H1 (cell line): ENCODE results near the gene NUPR1. TPM values are rescaled to one million over a fixed set of nuclear protein-coding genes. Genes with fewer than 3 reads are reported as not detected.

Source experiments
- CTCF ChIA-PET: fragments of 300-600 bp; sonication (Branson Sonifier 250); formaldehyde crosslinking; loops from one replicate; lab custom pipeline; 2021; ENCODE audit not compliant: partially characterized antibody; lab: Charles Lee
- POLR2A ChIA-PET: fragments of 300-600 bp; sonication (Branson Sonifier 250); formaldehyde crosslinking; loops from one replicate; lab custom pipeline; 2021; ENCODE audit warnings: inconsistent platforms; ENCODE audit not compliant: partially characterized antibody; lab: Charles Lee
- DNase-seq, 2 experiments: peaks; one replicate each; pipeline versions ENCODE4 v3.0.0 to v3.0.0-alpha.2; 2010 to 2022; ENCODE audit warnings: low spot score in 2 of 2, low read depth in 1 of 2, mixed read lengths in 1 of 2
- FAIRE-seq: peaks from 2 replicates; lab custom pipeline; 2011; peaks lifted over from hg19 to GRCh38; lab: Jason Lieb, UNC
- H2AFZ ChIP-seq: 2 replicates; pipeline ENCODE4 v1.8.1; 2012; ENCODE audit warnings: low read length, inconsistent platforms
- H2AK5ac ChIP-seq: 2 replicates; pipeline ENCODE4 v1.6.1; 2013; ENCODE audit warnings: low read depth, low read length
- H2BK120ac ChIP-seq: replicated peaks from 2 replicates; pipeline ENCODE3; 2013; ENCODE audit warnings: low read depth, low read length, inconsistent platforms
- H2BK12ac ChIP-seq: 2 replicates; pipeline ENCODE4 v1.6.1; 2013; ENCODE audit warnings: low read depth, low read length
- H2BK15ac ChIP-seq: 2 replicates; pipeline ENCODE4 v1.6.1; 2013; ENCODE audit warnings: low read length
- H2BK20ac ChIP-seq: 2 replicates; pipeline ENCODE4 v1.6.1; 2013; ENCODE audit warnings: low read length
- H2BK5ac ChIP-seq: 2 replicates; pipeline ENCODE4 v1.6.1; 2013; ENCODE audit warnings: low read depth, low read length
- H3K14ac ChIP-seq: 2 replicates; pipeline ENCODE4 v1.6.1; 2013; ENCODE audit warnings: inconsistent platforms; ENCODE audit not compliant: insufficient read length
- H3K18ac ChIP-seq: 2 replicates; pipeline ENCODE4 v1.6.1; 2013; ENCODE audit warnings: low read length; ENCODE audit errors: extremely low read depth
- H3K23ac ChIP-seq: 2 replicates; pipeline ENCODE4 v1.6.1; 2013; ENCODE audit warnings: inconsistent platforms; ENCODE audit not compliant: insufficient read length
- H3K23me2 ChIP-seq: 2 replicates; pipeline ENCODE4 v1.6.1; 2013; ENCODE audit warnings: low read depth, low read length
- H3K27ac ChIP-seq: 2 replicates; pipeline ENCODE4 v1.6.1; 2011; ENCODE audit warnings: low read depth, low read length, inconsistent platforms
- H3K27me3 ChIP-seq, 4 experiments: replicated peaks in 1 of 4; 1 replicate in 1 of 4; 2 replicates in 3 of 4; pipeline versions ENCODE4 v1.6.1 to v1.8.1; 2011 to 2013; ENCODE audit warnings: low read length in 3 of 4, mild to moderate bottlenecking in 3 of 4, inconsistent platforms in 2 of 4, mixed read lengths in 2 of 4, moderate library complexity in 1 of 4; ENCODE audit not compliant: control insufficient read depth in 3 of 4, insufficient read depth in 3 of 4; ENCODE audit errors: extremely low read depth in 1 of 4
- H3K36me3 ChIP-seq, 4 experiments: 2 replicates each; pipeline versions ENCODE4 v1.6.1 to v1.8.1; 2011 to 2013; ENCODE audit warnings: mild to moderate bottlenecking in 4 of 4, low read length in 3 of 4, moderate library complexity in 2 of 4, control low read depth in 1 of 4, inconsistent platforms in 1 of 4; ENCODE audit not compliant: insufficient read depth in 4 of 4, control insufficient read depth in 2 of 4
- H3K4ac ChIP-seq: replicated peaks from 2 replicates; pipeline ENCODE3; 2013; ENCODE audit warnings: low read length, low read depth, mixed read lengths, inconsistent platforms; ENCODE audit not compliant: insufficient read length
- H3K4me1 ChIP-seq, 4 experiments: replicated peaks in 1 of 4; 1 replicate in 1 of 4; 2 replicates in 3 of 4; pipeline versions ENCODE4 v1.6.1 to v1.8.1; 2011 to 2013; ENCODE audit warnings: low read length in 3 of 4, inconsistent platforms in 2 of 4, mixed read lengths in 1 of 4; ENCODE audit not compliant: insufficient read depth in 4 of 4, control insufficient read depth in 3 of 4
- H3K4me2 ChIP-seq, 2 experiments: 2 replicates each; pipeline versions ENCODE4 v1.6.1 to v1.8.1; 2011 to 2013; ENCODE audit warnings: low read depth in 2 of 2, low read length in 2 of 2, control low read depth in 1 of 2, inconsistent platforms in 1 of 2, mild to moderate bottlenecking in 1 of 2; ENCODE audit not compliant: insufficient read depth in 1 of 2
- H3K4me3 ChIP-seq, 4 experiments: fragments of 200-600, 300-600 bp in 1 of 4; sonication (generic), shearing (Covaris generic), sonication (Bioruptor Twin) in 1 of 4; 2 replicates each; pipeline versions ENCODE4 v1.5.1 to v1.8.1; 2011 to 2016; ENCODE audit warnings: low read length in 4 of 4, low read depth in 3 of 4, control low read depth in 2 of 4, inconsistent platforms in 2 of 4, mild to moderate bottlenecking in 2 of 4, mixed read lengths in 1 of 4, moderate library complexity in 1 of 4; ENCODE audit not compliant: insufficient read depth in 2 of 4; ENCODE audit errors: extremely low read depth in 1 of 4
- H3K56ac ChIP-seq: replicated peaks from 2 replicates; pipeline ENCODE3; 2013; ENCODE audit warnings: low read depth, mild to moderate bottlenecking, mixed read lengths, low read length, inconsistent platforms; ENCODE audit not compliant: insufficient read length
- H3K79me1 ChIP-seq: 2 replicates; pipeline ENCODE4 v1.6.1; 2013; ENCODE audit warnings: low read depth, low read length, control low read depth
- H3K79me2 ChIP-seq, 2 experiments: 2 replicates each; pipeline versions ENCODE4 v1.6.1 to v1.8.1; 2012 to 2013; ENCODE audit warnings: low read length in 2 of 2, mild to moderate bottlenecking in 2 of 2, inconsistent platforms in 1 of 2; ENCODE audit not compliant: insufficient read depth in 2 of 2, control insufficient read depth in 1 of 2
- H3K9ac ChIP-seq, 4 experiments: replicated peaks in 1 of 4; 1 replicate in 1 of 4; 2 replicates in 3 of 4; pipeline versions ENCODE4 v1.6.1 to v1.8.1; 2011 to 2013; ENCODE audit warnings: low read depth in 3 of 4, low read length in 3 of 4, control low read depth in 2 of 4, mild to moderate bottlenecking in 2 of 4, moderate library complexity in 2 of 4, inconsistent platforms in 1 of 4; ENCODE audit errors: extremely low read depth in 1 of 4
- H3K9me3 ChIP-seq, 2 experiments: 2 replicates each; pipeline versions ENCODE4 v1.6.1 to v1.8.1; 2012 to 2013; ENCODE audit warnings: mild to moderate bottlenecking in 2 of 2, moderate library complexity in 2 of 2, control low read depth in 1 of 2, inconsistent platforms in 1 of 2, low read depth in 1 of 2, low read length in 1 of 2, mixed read lengths in 1 of 2; ENCODE audit not compliant: insufficient read depth in 2 of 2
- H4K20me1 ChIP-seq, 2 experiments: replicated peaks in 1 of 2; 2 replicates each; pipeline versions ENCODE3 to v1.8.1; 2011 to 2013; ENCODE audit warnings: inconsistent platforms in 2 of 2, low read length in 2 of 2, mild to moderate bottlenecking in 1 of 2; ENCODE audit not compliant: insufficient read depth in 2 of 2, control insufficient read depth in 1 of 2
- H4K5ac ChIP-seq: 2 replicates; pipeline ENCODE4 v1.6.1; 2013; ENCODE audit warnings: low read length, low read depth, mixed read lengths, inconsistent platforms; ENCODE audit not compliant: insufficient read length
- H4K8ac ChIP-seq: 2 replicates; pipeline ENCODE4 v1.8.0; 2013; ENCODE audit warnings: mild to moderate bottlenecking, moderate library complexity, low read length, inconsistent platforms; ENCODE audit not compliant: insufficient read depth; ENCODE audit errors: extremely low read depth
- H4K91ac ChIP-seq: replicated peaks from 2 replicates; pipeline ENCODE3; 2013; ENCODE audit warnings: low read length, mixed read lengths, inconsistent platforms; ENCODE audit not compliant: insufficient read length
- BACH1 ChIP-seq: IDR thresholded peaks from 2 replicates; pipeline ENCODE4 v1.6.1; 2012; ENCODE audit warnings: low read length, improper control_type of control experiment
- CHD2 ChIP-seq: IDR thresholded peaks from 2 replicates; pipeline ENCODE4 v1.6.1; 2012; ENCODE audit warnings: low read length, improper control_type of control experiment
- FOSL1 ChIP-seq: IDR thresholded peaks from 2 replicates; pipeline ENCODE4 v1.6.1; 2011; ENCODE audit warnings: mild to moderate bottlenecking, low read depth, low read length, moderate library complexity; ENCODE audit not compliant: insufficient read depth
- GABPA ChIP-seq: IDR thresholded peaks from 2 replicates; pipeline ENCODE4 v1.6.1; 2011; ENCODE audit warnings: mild to moderate bottlenecking, low read length, moderate library complexity, borderline replicate concordance; ENCODE audit not compliant: insufficient read depth
- HDAC2 ChIP-seq, 2 experiments: fragments of 300-600 bp in 1 of 2; sonication (generic) in 1 of 2; IDR thresholded peaks; 2 replicates each; pipeline ENCODE4 v1.6.1; 2011 to 2012; ENCODE audit warnings: low read depth in 2 of 2, low read length in 2 of 2, mild to moderate bottlenecking in 2 of 2, moderate library complexity in 2 of 2, borderline replicate concordance in 1 of 2, inconsistent platforms in 1 of 2
- KDM1A ChIP-seq: fragments of 200-600, 300-600 bp; sonication (generic); IDR thresholded peaks from 2 replicates; pipeline ENCODE4 v1.7.1; 2016; ENCODE audit warnings: mild to moderate bottlenecking, low read length, borderline replicate concordance
- PHF8 ChIP-seq: fragments of 200-600 bp; sonication (generic); conservative IDR thresholded peaks from 2 replicates; pipeline ENCODE4 v1.7.1; 2012; ENCODE audit warnings: low read depth, mild to moderate bottlenecking, inconsistent platforms, low read length, moderate library complexity
- POU5F1 ChIP-seq: IDR thresholded peaks from 2 replicates; pipeline ENCODE4 v1.6.1; 2011; ENCODE audit warnings: low read depth, mild to moderate bottlenecking, low read length, moderate library complexity
- RFX5 ChIP-seq: IDR thresholded peaks from 2 replicates; pipeline ENCODE4 v1.6.1; 2011; ENCODE audit warnings: low read depth, low read length, improper control_type of control experiment, borderline replicate concordance
- SP4 ChIP-seq: IDR thresholded peaks from 2 replicates; pipeline ENCODE4 v1.6.1; 2012; ENCODE audit warnings: low read length, inconsistent platforms
- TBP ChIP-seq: IDR thresholded peaks from 2 replicates; pipeline ENCODE4 v1.6.1; 2011; ENCODE audit warnings: low read depth, low read length, improper control_type of control experiment
- WGBS, 2 experiments: shearing (Covaris generic) in 1 of 2; methylation state at CpG; one replicate each; pipeline versions ENCODE4 v1.1.6 to v1.1.7; 2013 to 2015; ENCODE audit warnings: low lambda C conversion rate in 2 of 2, mixed read lengths in 2 of 2, inconsistent platforms in 1 of 2, low coverage in 1 of 2, missing lambda C conversion rate in 1 of 2; ENCODE audit not compliant: insufficient replicate concordance in 2 of 2, insufficient coverage in 1 of 2, insufficient read length in 1 of 2; ENCODE audit errors: extremely low coverage in 1 of 2, missing lambda C conversion rate in 1 of 2; 5-methylcytosine and 5-hydroxymethylcytosine counted together
- polyA plus RNA-seq, 7 experiments: library from polyadenylated mRNA; depleted of rRNA in 3 of 7; stranded (reverse) in 5 of 7; unstranded in 2 of 7; fragments of >200 nt in 5 of 7; fragments of 200-250 nt in 2 of 7; gene quantifications; 1 replicate in 5 of 7; 2 replicates in 1 of 7; 4 replicates in 1 of 7; pipeline versions ENCODE4 v1.2.1 to v1.2.3, GENCODE V29; 2011 to 2013; ENCODE audit warnings: missing spikeins in 2 of 7, mixed read lengths in 2 of 7
- total RNA-seq: library from RNA; stranded (reverse); fragmentation: NEBNext Ultra II Directional; extraction: Animal tissue kit (Norgen Biotek cat#: 25700); gene quantifications from 2 replicates; pipeline ENCODE4 v1.2.1, GENCODE V29; 2021
- TF ChIP-seq, protein P1 (sequence below), 3 experiments: IDR thresholded peaks; 1 replicate in 2 of 3; 2 replicates in 1 of 3; pipeline versions ENCODE4 v1.5.1 to v1.6.1; 2011; ENCODE audit warnings: low read length in 3 of 3, mild to moderate bottlenecking in 3 of 3, inconsistent platforms in 2 of 3, low read depth in 1 of 3, moderate library complexity in 1 of 3; ENCODE audit not compliant: insufficient read depth in 1 of 3; ENCODE audit errors: control extremely low read depth in 1 of 3

Gene NUPR1
- total and polyA plus RNA-seq, 2 of the 8 experiments (the other 6 are each of a cell fraction or from before 2014, with no cell fraction given) = 0.17 to 0.20 TPM

- Histone ChIP-seq H2AFZ (no peak overlapping the region), H3K23me2 (no peaks in the 10 kb centered on the region), H4K5ac (no peak overlapping the region), H3K4me1 (no peaks in the 10 kb centered on the region), H4K91ac (no peak overlapping the region), H2BK120ac (no peak overlapping the region), H3K27me3 (no peaks in the 10 kb centered on the region), H3K18ac (no peak overlapping the region), H3K9me3 (no peaks in the 10 kb centered on the region), H3K79me1 (no peaks in the 10 kb centered on the region), H4K20me1 (no peaks in the 10 kb centered on the region), H3K27ac (no peak overlapping the region), H3K4ac (no peak overlapping the region), H4K8ac (no peak overlapping the region), H2BK20ac (no peak overlapping the region), H3K4me2 (no peak overlapping the region), H3K14ac (no peak overlapping the region), H3K4me3 (no peak overlapping the region), H3K9ac (no peak overlapping the region), H2BK12ac (no peak overlapping the region), H2BK5ac (no peak overlapping the region), H3K36me3 (no peaks in the 10 kb centered on the region), H3K56ac (no peak overlapping the region), H2AK5ac (no peak overlapping the region), H3K23ac (no peak overlapping the region), H2BK15ac (no peak overlapping the region), H3K79me2 (no peaks in the 10 kb centered on the region)
- FAIRE-seq = no peak
- CTCF ChIA-PET = no interaction called here
- WGBS, 2 experiments = 88% methylated on average over 5 of the region's 5 CpGs; no CpG with 5 or more reads in 1 of the 2 experiments
- no peak for DNase-seq
- POLR2A ChIA-PET = interaction anchor here (1.0 kb wide), 1 partner anchor 26 kb away, joined by 4 read pairs; the partner anchor contains the start of gene SGF29
- TF ChIP-seq GABPA (no peak), FOSL1 (no peak), HDAC2 (IDR thresholded peaks at IDR 0.05; ENCODE audit: borderline replicate concordance in 1 of 2, low read depth in 2 of 2, low read length in 2 of 2) (no peak), CHD2 (no peak), RFX5 (no peak), KDM1A (no peak), BACH1 (no peak), POU5F1 (no peak), SP4 (no peak), PHF8 (no peak), TBP (no peak)
- TF ChIP-seq, protein P1, sequence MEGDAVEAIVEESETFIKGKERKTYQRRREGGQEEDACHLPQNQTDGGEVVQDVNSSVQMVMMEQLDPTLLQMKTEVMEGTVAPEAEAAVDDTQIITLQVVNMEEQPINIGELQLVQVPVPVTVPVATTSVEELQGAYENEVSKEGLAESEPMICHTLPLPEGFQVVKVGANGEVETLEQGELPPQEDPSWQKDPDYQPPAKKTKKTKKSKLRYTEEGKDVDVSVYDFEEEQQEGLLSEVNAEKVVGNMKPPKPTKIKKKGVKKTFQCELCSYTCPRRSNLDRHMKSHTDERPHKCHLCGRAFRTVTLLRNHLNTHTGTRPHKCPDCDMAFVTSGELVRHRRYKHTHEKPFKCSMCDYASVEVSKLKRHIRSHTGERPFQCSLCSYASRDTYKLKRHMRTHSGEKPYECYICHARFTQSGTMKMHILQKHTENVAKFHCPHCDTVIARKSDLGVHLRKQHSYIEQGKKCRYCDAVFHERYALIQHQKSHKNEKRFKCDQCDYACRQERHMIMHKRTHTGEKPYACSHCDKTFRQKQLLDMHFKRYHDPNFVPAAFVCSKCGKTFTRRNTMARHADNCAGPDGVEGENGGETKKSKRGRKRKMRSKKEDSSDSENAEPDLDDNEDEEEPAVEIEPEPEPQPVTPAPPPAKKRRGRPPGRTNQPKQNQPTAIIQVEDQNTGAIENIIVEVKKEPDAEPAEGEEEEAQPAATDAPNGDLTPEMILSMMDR (IDR thresholded peaks at IDR 0.05; ENCODE audit: control extremely low read depth in 1 of 3, insufficient read depth in 1 of 3, low read depth in 1 of 3, low read length in 3 of 3) = no peak
These were observed 10.3 kb downstream of the NUPR1 start for GRCh38 chr16:28528463-28528867.
